Keratinocyte (primary cell): ENCODE measurements around the gene RAPGEF4. TPM values are rescaled to one million over a fixed set of nuclear protein-coding genes. Genes with fewer than 3 reads are reported as not detected.

Source experiments
- DNase-seq: peaks from one replicate; pipeline ENCODE4 v3.0.0-alpha.2; 2011; ENCODE audit warnings: low read depth, missing footprints, low spot score
- FAIRE-seq: peaks from 2 replicates; lab custom pipeline; 2011; peaks lifted over from hg19 to GRCh38; lab: Jason Lieb, UNC
- H2AFZ ChIP-seq: 2 replicates; pipeline ENCODE4 v1.6.0; 2012; ENCODE audit warnings: low read length, control low read depth, inconsistent platforms; ENCODE audit not compliant: control insufficient read depth
- H3K27ac ChIP-seq: 2 replicates; pipeline ENCODE4 v1.5.1; 2011; ENCODE audit warnings: low read length; ENCODE audit not compliant: control insufficient read depth, insufficient read depth
- H3K27me3 ChIP-seq: 3 replicates; pipeline ENCODE4 v1.6.0; 2011; ENCODE audit warnings: low read length; ENCODE audit not compliant: control insufficient read depth, insufficient read depth; ENCODE audit errors: extremely low read depth
- H3K36me3 ChIP-seq, 2 experiments: 2 replicates in 1 of 2; 3 replicates in 1 of 2; pipeline ENCODE4 v1.5.1; 2011; ENCODE audit warnings: low read length in 2 of 2, mild to moderate bottlenecking in 1 of 2; ENCODE audit not compliant: control insufficient read depth in 2 of 2, insufficient read depth in 2 of 2; ENCODE audit errors: extremely low read depth in 1 of 2
- H3K4me1 ChIP-seq: 3 replicates; pipeline ENCODE4 v1.5.1; 2011; ENCODE audit warnings: low read length; ENCODE audit not compliant: control insufficient read depth, insufficient read depth; ENCODE audit errors: extremely low read depth
- H3K4me2 ChIP-seq: 3 replicates; pipeline ENCODE4 v1.6.0; 2011; ENCODE audit warnings: low read depth, low read length; ENCODE audit not compliant: control insufficient read depth, insufficient read depth; ENCODE audit errors: extremely low read depth
- H3K4me3 ChIP-seq, 3 experiments: fragments of 200-600 bp in 1 of 3; sonication (generic) in 1 of 3; 2 replicates in 2 of 3; 3 replicates in 1 of 3; pipeline ENCODE4 v1.5.1; 2011 to 2016; ENCODE audit warnings: low read length in 3 of 3, mild to moderate bottlenecking in 3 of 3, control low read depth in 2 of 3, inconsistent platforms in 1 of 3, low read depth in 1 of 3, mixed read lengths in 1 of 3, mixed run types in 1 of 3, moderate library complexity in 1 of 3; ENCODE audit not compliant: control insufficient read depth in 2 of 3, insufficient read depth in 2 of 3; ENCODE audit errors: extremely low read depth in 1 of 3
- H3K79me2 ChIP-seq: 2 replicates; pipeline ENCODE4 v1.6.0; 2012; ENCODE audit warnings: low read length; ENCODE audit not compliant: control insufficient read depth, insufficient read depth
- H3K9ac ChIP-seq: 3 replicates; pipeline ENCODE4 v1.6.0; 2011; ENCODE audit warnings: low read length; ENCODE audit not compliant: control insufficient read depth, insufficient read depth; ENCODE audit errors: extremely low read depth
- H3K9me1 ChIP-seq: 3 replicates; pipeline ENCODE4 v1.6.0; 2011; ENCODE audit warnings: low read length; ENCODE audit not compliant: control insufficient read depth, insufficient read depth; ENCODE audit errors: extremely low read depth
- H3K9me3 ChIP-seq: 2 replicates; pipeline ENCODE4 v1.5.1; 2012; ENCODE audit warnings: low read depth, low read length; ENCODE audit not compliant: control insufficient read depth
- H4K20me1 ChIP-seq: 3 replicates; pipeline ENCODE4 v1.6.0; 2011; ENCODE audit warnings: low read length; ENCODE audit not compliant: control insufficient read depth, insufficient read depth; ENCODE audit errors: extremely low read depth
- EZH2 ChIP-seq: IDR thresholded peaks from one replicate; pipeline ENCODE4 v1.6.1; 2012; ENCODE audit warnings: inconsistent platforms, mild to moderate bottlenecking, low read length, moderate library complexity
- dilution Hi-C: fragments of 300-500 bp; cut with MboI; formaldehyde crosslinking; loops from one replicate; pipeline ENCODE4 v1.7.0; 2020; ENCODE audit warnings: low sequenced_read_pairs; ENCODE audit not compliant: extremely low pct_ligation_motif_present
- polyA plus RNA-seq, 5 experiments: library from polyadenylated mRNA; depleted of rRNA in 3 of 5; stranded (reverse) in 3 of 5; stranded (forward) in 1 of 5; unstranded in 1 of 5; fragments of >200 nt; gene quantifications; 1 replicate in 1 of 5; 2 replicates in 3 of 5; 3 replicates in 1 of 5; pipeline versions ENCODE4 v1.2.1 to v1.2.3, GENCODE V29; 2011 to 2012; ENCODE audit warnings: missing spikeins in 2 of 5, low read depth in 1 of 5, low replicate concordance in 1 of 5
- TF ChIP-seq, protein P1 (sequence below), 3 experiments: IDR thresholded peaks in 1 of 3; conservative IDR thresholded peaks in 1 of 3; optimal IDR thresholded peaks in 1 of 3; 2 replicates in 2 of 3; 3 replicates in 1 of 3; pipeline versions ENCODE3 to v1.5.1; 2011; ENCODE audit warnings: low read length in 3 of 3, mild to moderate bottlenecking in 3 of 3, moderate library complexity in 2 of 3, control low read depth in 1 of 3, inconsistent platforms in 1 of 3; ENCODE audit not compliant: insufficient read depth in 2 of 3; ENCODE audit errors: extremely low read depth in 1 of 3

RAPGEF4 gene
- polyA plus RNA-seq, 1 donor (not counting 4 experiments of a cell fraction or from before 2014, with no cell fraction given), result 1.6 TPM

DNA sequence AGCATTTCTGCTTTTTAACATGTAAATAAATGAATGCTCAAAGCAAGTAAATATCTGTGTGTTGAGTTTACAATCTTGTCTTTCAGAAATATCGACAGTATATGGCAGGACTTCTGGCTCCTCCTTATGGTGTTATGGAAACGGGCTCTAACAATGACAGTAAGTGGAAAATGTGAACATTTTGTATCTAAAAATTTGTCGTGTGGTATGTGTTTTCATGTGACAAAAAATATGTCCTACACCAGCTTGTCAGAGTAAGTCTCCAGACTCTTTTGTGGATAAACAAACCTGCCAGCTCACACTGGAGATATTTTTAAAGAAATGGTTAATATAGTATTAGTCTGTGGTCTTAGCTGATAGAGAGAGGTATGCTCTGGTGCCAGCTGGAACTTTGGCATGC, 182.1 kb downstream of the RAPGEF4 start:
- H3K4me1 ChIP-seq, result peaks cover 8% of the 10 kb centered on the region
- no peak overlapping the region for H3K4me2 ChIP-seq
- H3K79me2 ChIP-seq, result no peaks in the 10 kb centered on the region
- TF ChIP-seq, protein P1, sequence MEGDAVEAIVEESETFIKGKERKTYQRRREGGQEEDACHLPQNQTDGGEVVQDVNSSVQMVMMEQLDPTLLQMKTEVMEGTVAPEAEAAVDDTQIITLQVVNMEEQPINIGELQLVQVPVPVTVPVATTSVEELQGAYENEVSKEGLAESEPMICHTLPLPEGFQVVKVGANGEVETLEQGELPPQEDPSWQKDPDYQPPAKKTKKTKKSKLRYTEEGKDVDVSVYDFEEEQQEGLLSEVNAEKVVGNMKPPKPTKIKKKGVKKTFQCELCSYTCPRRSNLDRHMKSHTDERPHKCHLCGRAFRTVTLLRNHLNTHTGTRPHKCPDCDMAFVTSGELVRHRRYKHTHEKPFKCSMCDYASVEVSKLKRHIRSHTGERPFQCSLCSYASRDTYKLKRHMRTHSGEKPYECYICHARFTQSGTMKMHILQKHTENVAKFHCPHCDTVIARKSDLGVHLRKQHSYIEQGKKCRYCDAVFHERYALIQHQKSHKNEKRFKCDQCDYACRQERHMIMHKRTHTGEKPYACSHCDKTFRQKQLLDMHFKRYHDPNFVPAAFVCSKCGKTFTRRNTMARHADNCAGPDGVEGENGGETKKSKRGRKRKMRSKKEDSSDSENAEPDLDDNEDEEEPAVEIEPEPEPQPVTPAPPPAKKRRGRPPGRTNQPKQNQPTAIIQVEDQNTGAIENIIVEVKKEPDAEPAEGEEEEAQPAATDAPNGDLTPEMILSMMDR (optimal IDR thresholded peaks at IDR 0.05 in 1 of 3, IDR thresholded peaks at IDR 0.05 in 1 of 3, conservative IDR thresholded peaks at IDR 0.05 in 1 of 3; ENCODE audit: extremely low read depth in 1 of 3, insufficient read depth in 2 of 3, low read length in 3 of 3), result no peak
- TF ChIP-seq EZH2, result no peak
- no peak overlapping the region for H3K27ac ChIP-seq
- no peak overlapping the region for H2AFZ ChIP-seq
- H3K36me3 ChIP-seq, result no peaks in the 10 kb centered on the region
- H3K9me3 ChIP-seq, result no peaks in the 10 kb centered on the region
- H3K27me3 ChIP-seq, result no peaks in the 10 kb centered on the region
- no peaks in the 10 kb centered on the region for H4K20me1 ChIP-seq
- DNase-seq (no peak), FAIRE-seq (no peak)
- dilution Hi-C loops, result loop anchor here (25.0 kb wide), 1 partner anchor 105 kb away; no protein-coding TSS in a partner anchor
- H3K9ac ChIP-seq, result no peak overlapping the region
- no peak overlapping the region for H3K4me3 ChIP-seq
- H3K9me1 ChIP-seq, result no peaks in the 10 kb centered on the region

DNA sequence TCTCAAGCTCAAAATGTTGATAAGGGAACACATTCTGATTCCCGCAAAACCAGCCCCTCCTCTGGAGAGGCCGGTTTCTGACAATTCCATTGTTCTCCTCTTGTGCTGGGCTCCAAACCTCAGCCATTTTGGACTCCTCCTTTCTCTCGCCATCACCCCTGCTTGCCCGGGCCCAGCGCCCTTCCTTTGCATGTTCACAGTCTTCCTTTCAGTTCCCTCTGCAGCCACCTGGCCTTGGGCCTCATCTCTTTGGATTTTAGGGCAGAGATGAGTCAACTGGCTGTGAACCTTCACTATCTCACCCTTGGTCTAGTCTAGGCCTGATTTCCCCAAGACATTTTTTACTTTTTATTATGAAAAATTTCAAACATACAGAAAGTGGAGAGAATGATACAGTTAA, 184.1 kb downstream of the RAPGEF4 start:
- H3K4me3 ChIP-seq, result no peak overlapping the region
- TF ChIP-seq EZH2, result no peak
- TF ChIP-seq, protein P1 (optimal IDR thresholded peaks at IDR 0.05 in 1 of 3, IDR thresholded peaks at IDR 0.05 in 1 of 3, conservative IDR thresholded peaks at IDR 0.05 in 1 of 3; ENCODE audit: extremely low read depth in 1 of 3, insufficient read depth in 2 of 3, low read length in 3 of 3), result no peak
- dilution Hi-C loops, result loop anchor here (25.0 kb wide), 1 partner anchor 107 kb away; no protein-coding TSS in a partner anchor

More for the DNA sequence above, 184.1 kb downstream of the RAPGEF4 start:
- Histone ChIP-seq H3K9me1 (no peaks in the 10 kb centered on the region), H4K20me1 (no peaks in the 10 kb centered on the region), H3K9me3 (no peaks in the 10 kb centered on the region), H2AFZ (no peak overlapping the region), H3K4me1 (peaks cover 8% of the 10 kb centered on the region), H3K27ac (no peak overlapping the region), H3K9ac (no peak overlapping the region), H3K36me3 (no peaks in the 10 kb centered on the region), H3K4me2 (no peak overlapping the region), H3K79me2 (no peaks in the 10 kb centered on the region), H3K27me3 (no peaks in the 10 kb centered on the region)
- DNase-seq (no peak), FAIRE-seq (no peak)
